ENCODE results near the gene LBX1. TPM values are rescaled to one million over a fixed set of nuclear protein-coding genes. Genes with fewer than 3 reads are reported as not detected.
"Not testable (repeated sequence)": the region's sequence is repeated elsewhere in the genome, so short reads cannot be mapped to it uniquely, and the experiment has no call there.

The LBX1 gene
- total and polyA plus RNA-seq, 2 experiments from 2014 or later = not detected

DNA sequence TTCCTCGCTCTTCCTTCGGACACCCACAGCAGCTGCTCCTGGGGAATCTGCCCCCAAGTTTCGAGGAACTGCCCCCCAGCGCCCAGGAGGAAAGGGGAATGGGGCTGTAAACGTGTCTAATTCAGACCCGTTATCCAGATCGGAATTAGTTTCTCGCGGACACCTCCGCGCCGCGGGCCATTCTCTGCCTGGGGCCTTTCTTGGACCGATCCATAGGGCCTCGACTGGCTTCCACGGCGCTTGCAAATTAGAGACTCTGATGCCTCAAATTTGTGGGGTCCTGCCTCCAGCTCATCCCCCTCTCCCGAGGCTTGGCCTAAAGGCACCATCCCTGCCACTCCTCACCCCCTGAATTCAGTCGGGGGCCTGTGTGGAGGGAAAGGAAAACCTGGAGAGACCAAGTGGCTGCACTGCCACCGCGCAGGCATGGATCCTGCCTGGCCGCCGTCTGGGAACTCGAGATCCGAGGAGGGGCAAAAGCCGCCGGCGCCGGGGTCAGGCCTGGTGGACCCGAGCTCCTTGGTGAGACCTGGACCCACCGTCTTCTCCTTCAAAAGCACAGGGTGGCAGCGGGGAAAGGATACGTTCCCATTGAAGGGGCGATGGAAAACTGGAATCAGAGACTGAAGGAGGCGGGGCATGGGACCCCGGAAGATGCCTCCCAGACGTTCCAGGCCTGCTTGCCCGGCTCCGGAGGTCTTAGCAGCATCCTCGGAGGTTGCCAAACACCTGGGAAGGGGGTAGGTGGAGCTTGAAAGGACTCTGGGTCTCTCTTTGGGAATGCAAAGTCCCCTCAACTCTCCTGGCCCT, 13.7 kb downstream of the LBX1 start:
- 0 out of 2 replicates have a peak, but pooled peaks cover 5% of the 10 kb centered on the region for H3K4me1 ChIP-seq (ENCODE audit: insufficient read depth)
- 11% methylated on average over 37 to 38 of the region's 40 CpGs for WGBS, 2 experiments (ENCODE audit: low coverage in 1 of 2, low lambda C conversion rate in 2 of 2, missing lambda C conversion rate in 2 of 2)
- DNase-seq = no peak
- no peak overlapping the region for H3K27ac ChIP-seq
- peaks cover 83% of the 10 kb centered on the region for H3K27me3 ChIP-seq (replicated peaks; ENCODE audit: insufficient read depth)
- no peak overlapping the region for H3K9ac ChIP-seq
- H3K4me3 ChIP-seq = no peak overlapping the region
- H3K9me2 ChIP-seq (ENCODE audit: insufficient read depth) = no peaks in the 10 kb centered on the region
- H3F3A ChIP-seq (ENCODE audit: insufficient read depth) = no peaks in the 10 kb centered on the region
- H3K36me3 ChIP-seq (ENCODE audit: low read depth) = no peaks in the 10 kb centered on the region
- no peaks in the 10 kb centered on the region for H4K20me1 ChIP-seq (ENCODE audit: insufficient read depth)
- H2AFZ ChIP-seq = no peak overlapping the region
- H3K4me2 ChIP-seq (ENCODE audit: unreplicated experiment) = no peak overlapping the region
- H3K79me2 ChIP-seq (ENCODE audit: insufficient read depth) = no peaks in the 10 kb centered on the region
- in situ Hi-C loops (cut with MboI) = loop anchor here (10.0 kb wide), 1 partner anchor 349 kb away; no protein-coding TSS in a partner anchor
- H3K9me3 ChIP-seq (ENCODE audit: low read depth) = no peaks in the 10 kb centered on the region
- TF ChIP-seq EZH2phosphoT487 (IDR thresholded peaks at IDR 0.05; ENCODE audit: insufficient read depth, low read depth) = no peak
- no peak for TF ChIP-seq EZH2 (IDR thresholded peaks at IDR 0.05; ENCODE audit: insufficient read depth, poor library complexity, severe bottlenecking)

DNA sequence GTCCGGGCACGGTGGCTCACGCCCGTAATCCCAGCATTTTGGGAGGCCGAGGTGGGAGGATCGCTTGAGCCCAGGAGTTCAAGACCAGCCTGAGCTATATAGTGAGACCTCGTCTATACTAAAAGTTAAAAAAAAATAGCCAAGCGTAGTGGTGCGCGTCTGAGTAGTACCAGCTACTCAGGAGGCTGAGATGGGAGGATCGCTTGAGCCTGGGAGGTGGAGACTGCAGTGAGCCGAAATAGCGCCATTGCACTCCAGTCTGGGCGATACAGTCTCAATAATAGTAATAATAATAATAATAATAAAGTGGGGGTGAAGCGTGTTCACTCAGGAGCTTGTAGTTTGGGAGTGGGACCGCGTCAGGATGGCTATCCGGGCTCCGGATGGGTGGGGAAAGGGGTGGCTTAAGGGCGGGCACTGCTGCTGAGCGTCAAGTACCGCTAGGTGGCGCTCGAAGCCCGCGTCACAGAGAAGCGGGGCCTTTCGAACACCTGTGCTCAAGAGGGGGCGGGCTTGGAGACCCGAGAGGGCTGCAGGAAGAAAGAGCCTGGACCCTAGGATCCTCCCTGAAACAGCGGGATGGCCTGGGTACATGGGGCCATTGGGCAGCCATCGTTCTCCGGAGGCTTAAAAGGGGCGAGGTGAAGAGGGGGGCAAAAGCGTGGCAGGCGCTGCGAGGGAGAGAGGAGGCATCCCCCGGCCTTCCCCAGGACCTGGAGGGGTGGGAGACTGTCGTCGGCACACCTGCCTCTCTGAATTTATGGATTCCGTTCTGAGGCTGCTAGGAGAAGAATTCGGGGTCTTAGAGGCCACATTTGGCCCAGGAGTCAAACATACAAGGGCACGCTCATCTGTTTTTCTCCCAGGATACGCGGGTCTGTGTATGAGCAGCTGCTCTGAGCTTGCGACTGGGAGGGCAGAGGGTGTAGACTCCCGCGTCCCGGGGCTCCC, 14.5 kb downstream of the LBX1 start:
- Histone ChIP-seq H3F3A (ENCODE audit: insufficient read depth) (no peaks in the 10 kb centered on the region), H3K9me2 (ENCODE audit: insufficient read depth) (no peaks in the 10 kb centered on the region), H3K4me2 (ENCODE audit: unreplicated experiment) (peak overlapping the region; percentile 75), H3K9ac (no peak overlapping the region), H3K27ac (no peak overlapping the region), H4K20me1 (ENCODE audit: insufficient read depth) (no peaks in the 10 kb centered on the region), H3K9me3 (ENCODE audit: low read depth) (no peaks in the 10 kb centered on the region), H3K79me2 (ENCODE audit: insufficient read depth) (no peaks in the 10 kb centered on the region), H3K36me3 (ENCODE audit: low read depth) (no peaks in the 10 kb centered on the region), H2AFZ (peak overlapping the region; percentile 67; the same call in 1 of the 2 replicates), H3K4me3 (peak overlapping the region; percentile 65), H3K4me1 (ENCODE audit: insufficient read depth) (0 out of 2 replicates have a peak, but pooled peaks cover 5% of the 10 kb centered on the region), H3K27me3 (replicated peaks; ENCODE audit: insufficient read depth) (peaks cover 81% of the 10 kb centered on the region)
- DNase-seq = peak; percentile 68
- WGBS, 2 experiments (ENCODE audit: low coverage in 1 of 2, low lambda C conversion rate in 2 of 2, missing lambda C conversion rate in 2 of 2) = 5 to 7% methylated on average over 47 to 48 of the region's 49 CpGs
- in situ Hi-C loops (cut with MboI) = loop anchor here (10.0 kb wide), 1 partner anchor 350 kb away; no protein-coding TSS in a partner anchor
- TF ChIP-seq EZH2phosphoT487 (IDR thresholded peaks at IDR 0.05; ENCODE audit: insufficient read depth, low read depth) (no peak), EZH2 (IDR thresholded peaks at IDR 0.05; ENCODE audit: insufficient read depth, poor library complexity, severe bottlenecking) (no peak)

- Histone ChIP-seq H3K4me1 (ENCODE audit: insufficient read depth) (no peaks in the 10 kb centered on the region), H3F3A (ENCODE audit: insufficient read depth) (no peaks in the 10 kb centered on the region), H4K20me1 (ENCODE audit: insufficient read depth) (no peaks in the 10 kb centered on the region), H3K27me3 (replicated peaks; ENCODE audit: insufficient read depth) (peaks cover 61% of the 10 kb centered on the region), H3K4me3 (no peak overlapping the region), H3K36me3 (ENCODE audit: low read depth) (no peaks in the 10 kb centered on the region), H3K9me3 (ENCODE audit: low read depth) (no peaks in the 10 kb centered on the region), H3K27ac (no peak overlapping the region), H3K79me2 (ENCODE audit: insufficient read depth) (no peaks in the 10 kb centered on the region), H2AFZ (no peak overlapping the region), H3K9me2 (ENCODE audit: insufficient read depth) (no peaks in the 10 kb centered on the region), H3K4me2 (ENCODE audit: unreplicated experiment) (no peak overlapping the region), H3K9ac (no peak overlapping the region)
- DNase-seq = no peak
- in situ Hi-C loops (cut with MboI) = no loop called here
- TF ChIP-seq EZH2 (IDR thresholded peaks at IDR 0.05; ENCODE audit: insufficient read depth, poor library complexity, severe bottlenecking) = no peak
- TF ChIP-seq EZH2phosphoT487 (IDR thresholded peaks at IDR 0.05; ENCODE audit: insufficient read depth, low read depth) = no peak
- 41 to 43% methylated on average over 5 of the region's 5 CpGs for WGBS, 2 experiments (ENCODE audit: low coverage in 1 of 2, low lambda C conversion rate in 2 of 2, missing lambda C conversion rate in 2 of 2)
Measured at GRCh38 chr10:101208543-101208942, 20.7 kb downstream of the LBX1 start.

DNA sequence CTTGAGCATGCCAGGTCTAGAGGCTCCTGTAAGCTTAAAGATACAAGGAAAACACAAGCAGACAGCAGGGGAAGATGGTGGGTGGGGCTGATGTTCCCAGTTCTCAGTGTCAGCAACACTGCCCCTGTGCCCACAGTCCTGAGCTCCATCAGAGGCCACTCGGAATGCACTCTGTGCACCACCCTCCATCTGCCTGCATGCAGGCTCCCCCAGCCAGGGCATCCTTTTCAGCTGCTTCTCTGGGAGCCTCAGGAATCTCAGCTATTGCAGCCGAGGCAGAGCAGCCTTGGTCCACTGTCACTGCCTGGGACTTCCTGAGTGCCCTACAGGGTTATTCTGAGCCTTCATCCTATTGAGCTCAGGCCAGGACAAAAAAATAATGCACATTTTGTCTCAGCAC, 22.2 kb downstream of the LBX1 start:
- in situ Hi-C loops (cut with MboI) = no loop called here
- H3K36me3 ChIP-seq (ENCODE audit: low read depth) = no peaks in the 10 kb centered on the region
- H3K27ac ChIP-seq = no peak overlapping the region
- H3K9ac ChIP-seq = no peak overlapping the region
- no peaks in the 10 kb centered on the region for H3K79me2 ChIP-seq (ENCODE audit: insufficient read depth)
- DNase-seq = no peak
- H3F3A ChIP-seq (ENCODE audit: insufficient read depth) = no peaks in the 10 kb centered on the region
- no peaks in the 10 kb centered on the region for H3K9me3 ChIP-seq (ENCODE audit: low read depth)
- no peak overlapping the region for H3K4me2 ChIP-seq (ENCODE audit: unreplicated experiment)
- H3K4me3 ChIP-seq = no peak overlapping the region
- no peak for TF ChIP-seq EZH2phosphoT487 (IDR thresholded peaks at IDR 0.05; ENCODE audit: insufficient read depth, low read depth)
- TF ChIP-seq EZH2 (IDR thresholded peaks at IDR 0.05; ENCODE audit: insufficient read depth, poor library complexity, severe bottlenecking) = no peak
- H3K27me3 ChIP-seq (replicated peaks; ENCODE audit: insufficient read depth) = peaks cover 65% of the 10 kb centered on the region
- H2AFZ ChIP-seq = no peak overlapping the region
- H4K20me1 ChIP-seq (ENCODE audit: insufficient read depth) = no peaks in the 10 kb centered on the region
- H3K4me1 ChIP-seq (ENCODE audit: insufficient read depth) = no peaks in the 10 kb centered on the region
- 0 to 3% methylated on average over 2 of the region's 2 CpGs for WGBS, 2 experiments (ENCODE audit: low coverage in 1 of 2, low lambda C conversion rate in 2 of 2, missing lambda C conversion rate in 2 of 2)
- H3K9me2 ChIP-seq (ENCODE audit: insufficient read depth) = no peaks in the 10 kb centered on the region

- H3K27ac ChIP-seq; in situ Hi-C loops (cut with MboI); H3K9me2 ChIP-seq (ENCODE audit: insufficient read depth); H3K4me2 ChIP-seq (ENCODE audit: unreplicated experiment); H3K9me3 ChIP-seq (ENCODE audit: low read depth); H3K36me3 ChIP-seq (ENCODE audit: low read depth); H3K4me3 ChIP-seq; H2AFZ ChIP-seq; DNase-seq; H4K20me1 ChIP-seq (ENCODE audit: insufficient read depth); H3F3A ChIP-seq (ENCODE audit: insufficient read depth); H3K79me2 ChIP-seq (ENCODE audit: insufficient read depth); H3K9ac ChIP-seq; H3K4me1 ChIP-seq (ENCODE audit: insufficient read depth): not testable (repeated sequence)
- H3K27me3 ChIP-seq (replicated peaks; ENCODE audit: insufficient read depth) = peaks cover 41% of the 10 kb centered on the region
- 58 to 67% methylated on average over 4 of the region's 4 CpGs for WGBS, 2 experiments (ENCODE audit: low coverage in 1 of 2, low lambda C conversion rate in 2 of 2, missing lambda C conversion rate in 2 of 2)
Measured at GRCh38 chr10:101202667-101203066, 26.6 kb downstream of the LBX1 start.

GRCh38 chr10:101198326-101198977, 30.8 kb downstream of the LBX1 start:
- H3K79me2 ChIP-seq (ENCODE audit: insufficient read depth); H3K36me3 ChIP-seq (ENCODE audit: low read depth); H3K9me2 ChIP-seq (ENCODE audit: insufficient read depth); H3K27ac ChIP-seq; H3K9me3 ChIP-seq (ENCODE audit: low read depth); H4K20me1 ChIP-seq (ENCODE audit: insufficient read depth); H3K4me3 ChIP-seq; H3K4me2 ChIP-seq (ENCODE audit: unreplicated experiment); H3K4me1 ChIP-seq (ENCODE audit: insufficient read depth); H3K9ac ChIP-seq; H2AFZ ChIP-seq; H3F3A ChIP-seq (ENCODE audit: insufficient read depth); DNase-seq: not testable (repeated sequence)
- in situ Hi-C loops (cut with MboI) = loop anchor here (25.0 kb wide), 1 partner anchor 564 kb away; no protein-coding TSS in a partner anchor
- 64 to 67% methylated on average over 8 of the region's 8 CpGs for WGBS, 2 experiments (ENCODE audit: low coverage in 1 of 2, low lambda C conversion rate in 2 of 2, missing lambda C conversion rate in 2 of 2)
- H3K27me3 ChIP-seq (replicated peaks; ENCODE audit: insufficient read depth) = peaks cover 49% of the 10 kb centered on the region
